H54 (cell line): ENCODE data around the gene RAD51B.

Experiments used
- DNase-seq: peaks from one replicate; pipeline ENCODE4 v3.0.0; 2011; ENCODE audit warnings: low spot score, mixed read lengths; ENCODE audit not compliant: insufficient read length
- FAIRE-seq: peaks from 3 replicates; lab custom pipeline; 2011; peaks lifted over from hg19 to GRCh38; lab: Jason Lieb, UNC
- POLR2A ChIP-seq: IDR thresholded peaks from 2 replicates; pipeline ENCODE4 v1.6.1; 2011; ENCODE audit warnings: low read depth, mild to moderate bottlenecking, low read length

Gene RAD51B

GRCh38 chr14:68633131-68633991, 813.8 kb downstream of the RAD51B start:
- DNase-seq (no peak), FAIRE-seq (no peak)
- TF ChIP-seq POLR2A = no peak

GRCh38 chr14:68634332-68634731, 814.8 kb downstream of the RAD51B start:
- no peak for DNase-seq
- no peak for FAIRE-seq
- TF ChIP-seq POLR2A = no peak

DNA sequence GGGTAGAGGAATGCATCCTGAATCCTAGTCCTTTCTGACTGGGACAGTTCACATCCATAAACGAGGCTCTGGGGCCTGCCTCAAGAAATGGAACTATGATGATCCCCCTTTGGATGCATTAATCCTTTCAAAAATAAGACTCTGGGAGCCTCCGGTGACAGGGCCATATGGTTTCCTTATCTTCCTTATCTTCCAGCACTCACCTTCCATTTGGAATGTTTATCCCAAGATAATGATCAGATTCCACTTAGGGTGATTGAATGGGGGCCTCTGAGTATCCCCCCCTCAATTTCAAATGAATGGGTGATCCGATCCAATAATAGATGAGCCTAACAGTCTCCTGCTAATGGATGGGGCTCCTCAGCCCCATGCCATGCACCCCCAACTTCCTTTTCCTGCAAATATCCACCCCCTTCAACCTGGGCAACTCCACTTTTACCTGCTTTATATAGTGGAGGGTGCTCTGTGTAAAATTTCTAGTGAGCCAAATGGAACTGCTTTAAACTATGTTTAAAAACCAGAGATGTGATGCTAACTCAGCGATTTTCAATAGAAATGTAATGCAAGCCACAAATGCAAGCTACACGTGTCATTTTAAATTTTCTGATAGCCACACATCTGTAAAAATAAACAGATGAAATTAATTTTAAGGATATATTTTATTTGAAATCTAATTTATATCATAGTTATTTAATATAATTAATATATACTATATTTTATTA, 815.5 kb downstream of the RAD51B start:
- FAIRE-seq = no peak
- TF ChIP-seq POLR2A = no peak
- DNase-seq = no peak

DNA sequence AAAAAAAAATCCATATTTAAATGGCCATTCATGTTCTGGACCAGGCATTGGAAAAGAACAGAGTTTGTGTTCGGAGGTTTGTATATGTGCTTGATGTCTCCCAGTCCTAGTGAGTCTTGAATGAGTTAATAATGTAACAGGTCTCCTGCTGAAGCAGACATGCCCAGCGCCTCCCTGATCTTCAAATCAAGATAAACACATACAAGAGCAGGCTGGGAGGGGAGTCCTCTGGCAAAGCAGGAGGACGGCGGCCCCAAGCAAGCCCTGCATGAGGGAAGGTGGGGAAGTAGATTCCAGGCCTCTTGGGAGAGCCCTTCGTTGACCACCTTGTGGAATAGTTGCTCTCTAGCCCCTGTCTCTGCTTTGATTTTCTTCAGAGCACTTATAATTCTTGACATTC, 817.0 kb downstream of the RAD51B start:
- DNase-seq (no peak), FAIRE-seq (no peak)
- no peak for TF ChIP-seq POLR2A

DNA sequence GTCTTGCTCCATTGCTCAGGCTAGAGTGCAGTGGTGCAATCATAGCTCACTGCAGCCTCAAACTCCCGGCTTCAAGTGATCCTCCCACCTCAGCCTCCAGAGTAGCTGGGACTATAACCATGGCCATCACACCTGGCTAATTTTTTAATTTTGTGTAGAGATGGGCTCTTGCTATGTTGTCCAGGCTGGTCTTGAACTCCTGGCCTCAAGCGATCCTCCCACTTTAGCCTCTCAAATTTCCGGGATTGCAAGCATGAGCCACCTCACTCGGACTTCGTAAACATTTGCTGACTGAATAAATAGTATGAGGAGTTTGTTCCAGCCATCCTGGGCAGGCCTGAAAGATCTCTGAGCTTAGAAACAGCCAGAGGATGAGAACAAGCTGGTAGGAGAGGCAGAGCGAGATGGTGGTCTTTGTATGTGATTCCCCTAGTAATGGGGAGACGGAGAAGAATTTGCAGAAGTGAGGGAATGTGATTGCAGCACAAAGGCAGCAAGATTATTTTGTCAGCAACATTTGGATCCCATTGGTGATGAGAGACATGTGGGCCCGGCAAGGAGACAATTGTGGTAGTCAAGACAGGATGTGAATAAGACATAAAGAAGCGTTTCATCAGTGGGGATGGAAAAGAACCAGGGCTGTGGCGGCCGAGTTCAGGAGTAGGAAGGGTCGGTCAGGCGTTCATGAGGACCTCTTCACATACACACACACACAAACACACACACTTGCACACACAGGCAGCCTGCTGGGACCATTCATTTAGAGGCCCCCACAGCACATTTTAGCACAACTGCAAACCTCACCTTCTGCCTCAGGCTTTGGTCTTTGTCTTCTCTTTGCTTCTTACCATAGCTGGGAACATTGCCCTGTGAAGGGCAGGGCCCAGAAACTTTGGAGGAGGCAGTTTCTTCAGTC, 817.8 kb downstream of the RAD51B start:
- no peak for TF ChIP-seq POLR2A
- FAIRE-seq (no peak), DNase-seq (no peak)

DNA sequence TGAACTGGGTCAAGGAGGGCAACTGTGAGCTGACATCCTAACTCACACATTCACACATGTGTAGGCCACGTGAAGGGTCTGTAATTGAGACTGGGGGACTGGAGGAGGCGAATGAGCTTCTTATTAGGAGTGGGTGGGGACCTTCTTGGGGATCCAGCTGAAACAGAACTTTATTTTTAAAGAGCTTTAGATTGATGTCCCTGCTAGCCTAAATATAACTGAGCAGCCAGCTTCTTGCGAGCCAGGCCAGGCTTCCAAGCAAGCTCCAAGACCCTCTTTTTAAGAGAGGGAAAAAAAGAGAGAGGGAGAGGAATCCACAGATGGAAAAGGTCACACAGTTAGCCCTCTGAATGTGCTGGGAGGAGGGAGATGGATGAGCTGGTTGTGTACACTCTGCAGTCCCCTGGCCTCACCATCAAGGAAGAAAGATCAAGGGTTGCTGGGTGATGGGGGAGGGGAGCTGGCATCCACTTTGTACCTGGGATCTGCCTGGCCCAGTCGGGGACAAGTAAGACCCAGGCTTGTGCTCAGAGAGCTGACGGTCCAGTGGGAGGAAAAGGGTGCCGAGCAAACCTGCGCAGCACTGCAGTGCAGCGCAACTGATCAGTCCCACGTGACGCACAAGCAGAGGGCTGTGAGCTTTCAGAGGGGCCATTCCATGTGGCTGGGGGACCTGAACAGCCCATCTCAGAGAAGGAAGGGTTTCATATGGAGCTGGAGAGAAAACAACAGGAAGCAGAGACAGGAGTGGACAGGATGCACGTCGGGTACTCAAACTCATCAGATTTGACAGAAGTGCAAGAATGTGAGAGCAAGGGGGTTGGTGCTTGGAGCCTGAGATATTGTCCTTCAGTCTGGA, 818.8 kb downstream of the RAD51B start:
- FAIRE-seq (no peak), DNase-seq (no peak)
- no peak for TF ChIP-seq POLR2A

- FAIRE-seq = no peak
- no peak for TF ChIP-seq POLR2A
- DNase-seq = no peak
Measured at GRCh38 chr14:68639000-68639757, 819.6 kb downstream of the RAD51B start.

GRCh38 chr14:68639758-68640574, 820.4 kb downstream of the RAD51B start:
- no peak for DNase-seq
- no peak for FAIRE-seq
- TF ChIP-seq POLR2A = no peak

DNA sequence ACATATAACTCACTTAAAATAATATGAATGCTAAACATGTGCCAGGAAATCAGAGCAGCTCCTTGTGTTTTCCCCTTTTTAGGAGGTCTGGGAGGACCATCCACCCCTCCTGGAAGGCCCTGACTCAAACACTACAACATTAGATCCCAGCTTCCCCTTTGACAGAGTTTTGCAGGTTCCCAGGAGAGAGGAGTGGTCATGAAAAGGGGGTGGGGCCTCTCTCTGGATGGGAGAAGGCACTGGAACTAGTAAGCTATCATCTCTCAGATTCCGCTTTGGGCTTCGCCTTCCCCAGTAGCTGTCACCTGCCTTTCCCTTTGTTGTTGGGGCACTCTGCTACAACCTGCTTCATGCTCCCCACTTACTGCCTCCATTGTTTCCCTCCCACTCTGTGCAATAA, 824.1 kb downstream of the RAD51B start:
- DNase-seq (no peak), FAIRE-seq (no peak)
- no peak for TF ChIP-seq POLR2A

GRCh38 chr14:68644101-68644500, 824.5 kb downstream of the RAD51B start:
- no peak for TF ChIP-seq POLR2A
- FAIRE-seq (no peak), DNase-seq (no peak)

DNA sequence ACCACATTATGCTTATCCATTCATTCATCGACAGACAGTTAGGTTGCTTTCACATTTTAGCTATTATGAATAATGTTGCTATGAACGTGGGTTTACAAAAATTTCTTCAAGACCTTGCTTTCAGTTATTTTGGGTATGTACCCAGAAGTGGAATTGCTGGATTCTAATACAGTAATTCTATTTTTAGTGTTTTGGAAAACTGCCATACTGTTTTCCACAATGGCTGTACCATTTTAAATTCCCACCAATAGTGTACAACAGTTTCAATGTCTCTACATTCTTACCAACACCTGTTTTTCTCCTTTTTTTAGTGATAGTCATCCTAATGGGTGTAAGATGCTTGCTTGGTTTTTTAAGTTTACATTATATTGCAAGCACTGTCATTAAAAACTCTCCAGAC, 825.8 kb downstream of the RAD51B start:
- no peak for TF ChIP-seq POLR2A
- DNase-seq = no peak
- no peak for FAIRE-seq
